ENCODE measurements around the gene ZFAND6.

DNA sequence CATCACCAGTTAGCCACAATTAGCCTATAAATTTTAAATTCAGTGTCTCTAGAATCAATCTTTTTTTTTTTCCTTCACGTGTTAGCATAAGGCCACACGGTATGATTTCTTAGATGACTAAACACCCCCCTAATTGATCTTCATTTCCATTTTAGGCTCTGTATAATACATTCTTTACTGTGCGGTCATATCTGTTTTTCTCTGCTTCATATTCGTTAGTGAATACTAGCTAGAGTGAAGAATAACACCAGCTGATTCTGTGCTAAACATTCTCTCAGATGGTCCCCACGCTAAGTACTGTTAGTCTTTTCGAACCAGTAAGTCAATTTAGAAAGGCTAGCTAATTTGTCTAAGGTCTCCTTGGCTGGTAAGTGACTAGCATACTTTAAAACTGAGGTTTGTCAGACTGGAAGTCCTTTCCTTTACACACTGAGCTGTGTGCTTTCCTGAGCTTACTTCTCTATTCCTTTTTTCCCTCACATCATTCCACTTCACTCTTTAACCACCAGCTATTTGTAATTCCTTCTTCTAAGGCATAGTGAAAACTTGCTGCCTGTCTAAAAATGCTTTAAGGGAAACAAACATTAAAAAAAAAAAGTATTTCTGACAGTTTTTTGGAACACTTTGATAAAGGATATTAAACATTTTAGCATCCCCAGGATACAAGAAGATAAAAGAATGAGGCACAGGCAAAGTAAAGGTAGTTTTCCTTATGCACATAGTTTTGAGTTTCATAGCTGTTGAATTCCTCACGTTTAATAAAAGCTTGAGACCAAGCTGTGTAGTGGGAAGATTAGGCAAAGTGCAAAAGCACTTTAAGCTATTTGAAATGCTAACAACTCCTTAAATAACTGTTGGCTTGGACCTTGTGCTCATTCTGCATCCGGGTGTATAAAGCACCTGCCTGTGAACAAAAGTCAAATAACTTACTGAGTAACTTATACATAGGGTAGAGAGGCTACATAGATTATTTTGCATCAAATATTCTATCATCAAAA is 17.1 kb downstream of the ZFAND6 start:
- TF ChIP-seq, protein P1, sequence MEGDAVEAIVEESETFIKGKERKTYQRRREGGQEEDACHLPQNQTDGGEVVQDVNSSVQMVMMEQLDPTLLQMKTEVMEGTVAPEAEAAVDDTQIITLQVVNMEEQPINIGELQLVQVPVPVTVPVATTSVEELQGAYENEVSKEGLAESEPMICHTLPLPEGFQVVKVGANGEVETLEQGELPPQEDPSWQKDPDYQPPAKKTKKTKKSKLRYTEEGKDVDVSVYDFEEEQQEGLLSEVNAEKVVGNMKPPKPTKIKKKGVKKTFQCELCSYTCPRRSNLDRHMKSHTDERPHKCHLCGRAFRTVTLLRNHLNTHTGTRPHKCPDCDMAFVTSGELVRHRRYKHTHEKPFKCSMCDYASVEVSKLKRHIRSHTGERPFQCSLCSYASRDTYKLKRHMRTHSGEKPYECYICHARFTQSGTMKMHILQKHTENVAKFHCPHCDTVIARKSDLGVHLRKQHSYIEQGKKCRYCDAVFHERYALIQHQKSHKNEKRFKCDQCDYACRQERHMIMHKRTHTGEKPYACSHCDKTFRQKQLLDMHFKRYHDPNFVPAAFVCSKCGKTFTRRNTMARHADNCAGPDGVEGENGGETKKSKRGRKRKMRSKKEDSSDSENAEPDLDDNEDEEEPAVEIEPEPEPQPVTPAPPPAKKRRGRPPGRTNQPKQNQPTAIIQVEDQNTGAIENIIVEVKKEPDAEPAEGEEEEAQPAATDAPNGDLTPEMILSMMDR (IDR thresholded peaks at IDR 0.05; ENCODE audit: low read length), result no peak
- no peak for TF ChIP-seq EZH2 (IDR thresholded peaks at IDR 0.05; ENCODE audit: borderline replicate concordance, low read length)

Data from OCI-LY1 (cell line).